GM10847 (cell line): Measurements from ENCODE around the gene SAA1.

ENCODE experiments used
- POLR2A ChIP-seq: IDR thresholded peaks from 2 replicates; pipeline ENCODE4 v1.6.1; 2011; ENCODE audit not compliant: insufficient read length; ENCODE audit errors: extremely low read depth

The SAA1 gene

GRCh38 chr11:18304745-18305144 lies 38.7 kb downstream of the SAA1 start:
- no peak for TF ChIP-seq POLR2A

GRCh38 chr11:18307461-18308139 lies 41.5 kb downstream of the SAA1 start:
- TF ChIP-seq POLR2A, result no peak

- no peak for TF ChIP-seq POLR2A
Observed at GRCh38 chr11:18308242-18308641, 42.2 kb downstream of the SAA1 start.

- TF ChIP-seq POLR2A, result no peak
Observed at GRCh38 chr11:18309691-18310090, 43.6 kb downstream of the SAA1 start.

- no peak for TF ChIP-seq POLR2A
Observed at GRCh38 chr11:18310800-18311340, 44.8 kb downstream of the SAA1 start.

GRCh38 chr11:18312012-18312411 lies 45.9 kb downstream of the SAA1 start:
- no peak for TF ChIP-seq POLR2A

GRCh38 chr11:18312663-18313420 lies 46.8 kb downstream of the SAA1 start:
- no peak for TF ChIP-seq POLR2A

- no peak for TF ChIP-seq POLR2A
Observed at GRCh38 chr11:18313965-18314763, 48.1 kb downstream of the SAA1 start.

GRCh38 chr11:18314784-18315523 lies 48.9 kb downstream of the SAA1 start:
- TF ChIP-seq POLR2A, result no peak

GRCh38 chr11:18315893-18316292 lies 49.8 kb downstream of the SAA1 start:
- no peak for TF ChIP-seq POLR2A

- TF ChIP-seq POLR2A, result no peak
Observed at GRCh38 chr11:18317551-18317950, 51.5 kb downstream of the SAA1 start.
